ENCODE measurements around the gene ECM2. TPM values are rescaled to one million over a fixed set of nuclear protein-coding genes. Genes with fewer than 3 reads are reported as not detected.

ECM2 gene
- total and polyA plus RNA-seq, 2 of the 8 experiments (the other 6 are each of a cell fraction or from before 2014, with no cell fraction given), result not detected

DNA sequence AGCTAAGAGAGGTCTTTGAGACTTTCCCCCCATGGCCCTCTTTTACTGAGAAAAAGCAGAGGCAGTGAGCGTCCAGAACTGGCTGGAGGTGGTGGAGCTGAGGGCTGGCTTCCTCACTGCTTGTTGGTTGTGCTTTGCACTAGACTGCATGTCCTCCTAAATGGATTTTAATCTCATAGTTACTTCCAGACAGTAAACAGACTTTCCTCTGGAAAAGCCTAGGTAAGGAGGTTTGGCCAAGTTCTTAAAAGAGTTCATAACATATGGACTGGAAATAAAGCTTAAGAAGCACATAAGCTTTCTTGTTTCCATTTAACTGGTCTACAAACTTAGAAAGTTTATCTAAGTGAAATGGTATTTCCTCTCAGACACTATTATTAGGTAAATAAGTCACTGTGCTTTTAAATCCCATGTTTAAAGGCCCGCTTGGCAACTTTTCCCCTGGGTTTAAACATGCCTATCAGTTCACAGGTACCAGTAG is 55.5 kb downstream of the ECM2 start (continued):
- TF ChIP-seq, protein P1, sequence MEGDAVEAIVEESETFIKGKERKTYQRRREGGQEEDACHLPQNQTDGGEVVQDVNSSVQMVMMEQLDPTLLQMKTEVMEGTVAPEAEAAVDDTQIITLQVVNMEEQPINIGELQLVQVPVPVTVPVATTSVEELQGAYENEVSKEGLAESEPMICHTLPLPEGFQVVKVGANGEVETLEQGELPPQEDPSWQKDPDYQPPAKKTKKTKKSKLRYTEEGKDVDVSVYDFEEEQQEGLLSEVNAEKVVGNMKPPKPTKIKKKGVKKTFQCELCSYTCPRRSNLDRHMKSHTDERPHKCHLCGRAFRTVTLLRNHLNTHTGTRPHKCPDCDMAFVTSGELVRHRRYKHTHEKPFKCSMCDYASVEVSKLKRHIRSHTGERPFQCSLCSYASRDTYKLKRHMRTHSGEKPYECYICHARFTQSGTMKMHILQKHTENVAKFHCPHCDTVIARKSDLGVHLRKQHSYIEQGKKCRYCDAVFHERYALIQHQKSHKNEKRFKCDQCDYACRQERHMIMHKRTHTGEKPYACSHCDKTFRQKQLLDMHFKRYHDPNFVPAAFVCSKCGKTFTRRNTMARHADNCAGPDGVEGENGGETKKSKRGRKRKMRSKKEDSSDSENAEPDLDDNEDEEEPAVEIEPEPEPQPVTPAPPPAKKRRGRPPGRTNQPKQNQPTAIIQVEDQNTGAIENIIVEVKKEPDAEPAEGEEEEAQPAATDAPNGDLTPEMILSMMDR (IDR thresholded peaks at IDR 0.05; ENCODE audit: control extremely low read depth in 1 of 3, insufficient read depth in 1 of 3, low read depth in 1 of 3, low read length in 3 of 3), result no peak
- no peak for TF ChIP-seq ZNF274 (IDR thresholded peaks at IDR 0.05; ENCODE audit: borderline replicate concordance, extremely low read depth, low read length)
- TF ChIP-seq, protein P2, sequence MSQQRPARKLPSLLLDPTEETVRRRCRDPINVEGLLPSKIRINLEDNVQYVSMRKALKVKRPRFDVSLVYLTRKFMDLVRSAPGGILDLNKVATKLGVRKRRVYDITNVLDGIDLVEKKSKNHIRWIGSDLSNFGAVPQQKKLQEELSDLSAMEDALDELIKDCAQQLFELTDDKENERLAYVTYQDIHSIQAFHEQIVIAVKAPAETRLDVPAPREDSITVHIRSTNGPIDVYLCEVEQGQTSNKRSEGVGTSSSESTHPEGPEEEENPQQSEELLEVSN (IDR thresholded peaks at IDR 0.05), result no peak
- TF ChIP-seq SRF (IDR thresholded peaks at IDR 0.05; ENCODE audit: low read depth, low read length), result no peak
- TF ChIP-seq RNF2 (IDR thresholded peaks at IDR 0.05; ENCODE audit: borderline replicate concordance, low read depth, low read length, missing control alignments, poor library complexity, severe bottlenecking), result no peak
- TF ChIP-seq, protein P3, sequence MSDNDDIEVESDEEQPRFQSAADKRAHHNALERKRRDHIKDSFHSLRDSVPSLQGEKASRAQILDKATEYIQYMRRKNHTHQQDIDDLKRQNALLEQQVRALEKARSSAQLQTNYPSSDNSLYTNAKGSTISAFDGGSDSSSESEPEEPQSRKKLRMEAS (IDR thresholded peaks at IDR 0.05), result no peak
- no peak for TF ChIP-seq NANOG (IDR thresholded peaks at IDR 0.05; ENCODE audit: insufficient read depth, low read depth, low read length, poor library complexity, severe bottlenecking)
